HG03045 (cell line): ENCODE results near the gene CNIH3.
"Not testable (repeated sequence)": the region's sequence is repeated elsewhere in the genome, so short reads cannot be mapped to it uniquely, and the experiment has no call there.

Source experiments
- ATAC-seq: cut with Tn5 transposase; IDR thresholded peaks from one replicate; pipeline ENCODE4 v1.9.1; 2021; ENCODE audit warnings: mild to moderate bottlenecking, moderate library complexity; ENCODE audit not compliant: unreplicated experiment

The CNIH3 gene

GRCh38 chr1:224615861-224616755, at the start of gene CNIH3:
Gene CNIH3, plus strand, starts transcription at chr1:224616317. Its CDS starts 858 bp downstream, at chr1:224617175.
- no peak for ATAC-seq

DNA sequence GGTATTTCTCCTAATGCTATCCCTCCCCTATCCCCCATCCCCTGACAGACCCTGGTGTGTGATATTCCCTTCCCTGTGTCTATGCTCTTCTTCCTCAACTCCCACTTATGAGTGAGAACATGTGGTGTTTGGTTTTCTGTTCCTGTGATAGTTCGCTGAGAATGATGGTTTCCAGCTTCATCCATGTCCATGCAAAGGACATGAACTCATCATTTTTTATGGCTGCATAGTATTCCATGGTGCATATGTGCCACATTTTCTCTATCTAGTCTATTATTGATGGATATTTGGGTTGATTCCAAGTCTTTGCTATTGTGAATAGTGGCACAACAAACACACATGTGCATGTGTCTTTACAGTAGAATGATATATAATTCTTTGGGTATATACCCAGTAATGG, 49.6 kb upstream of the CNIH3 start:
- not testable (repeated sequence) for ATAC-seq

DNA sequence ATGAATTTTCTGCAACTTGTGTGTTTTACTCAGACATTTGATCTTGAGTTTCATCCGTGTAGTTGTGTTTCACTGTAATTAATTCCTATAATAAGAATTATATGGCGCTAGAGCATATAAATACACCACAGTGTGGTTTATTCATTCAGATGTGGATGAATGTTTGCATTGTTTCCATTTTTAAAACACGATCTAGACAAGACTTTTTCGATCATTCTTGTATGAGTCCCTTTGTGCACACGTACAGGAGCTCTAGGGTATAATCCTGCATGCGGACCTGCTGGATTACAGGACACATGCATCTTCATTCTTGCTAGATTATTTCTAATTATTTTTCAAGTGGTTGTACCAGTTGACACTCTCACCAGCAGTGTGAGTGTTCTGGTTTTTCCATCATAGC, 46.8 kb upstream of the CNIH3 start:
- no peak for ATAC-seq

DNA sequence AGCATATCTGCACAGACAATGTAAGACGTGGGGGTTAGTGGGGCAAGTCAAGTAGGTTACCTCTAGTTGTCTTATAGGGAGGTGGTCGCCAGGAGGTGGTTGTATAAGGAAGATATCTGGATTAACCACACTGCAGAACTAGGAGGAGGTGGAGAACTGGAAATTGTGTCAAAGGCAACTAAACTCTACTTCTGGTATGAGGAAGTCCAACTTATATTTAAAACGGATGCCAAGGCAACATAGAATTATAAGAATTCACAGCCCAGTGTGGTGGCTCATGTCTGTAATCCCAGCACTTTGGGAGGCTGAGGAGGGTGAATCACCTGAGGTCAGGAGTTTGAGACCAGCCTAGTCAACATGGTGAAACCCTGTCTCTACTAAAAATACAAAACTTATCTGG, 44.1 kb upstream of the CNIH3 start:
- ATAC-seq, result not testable (repeated sequence)

DNA sequence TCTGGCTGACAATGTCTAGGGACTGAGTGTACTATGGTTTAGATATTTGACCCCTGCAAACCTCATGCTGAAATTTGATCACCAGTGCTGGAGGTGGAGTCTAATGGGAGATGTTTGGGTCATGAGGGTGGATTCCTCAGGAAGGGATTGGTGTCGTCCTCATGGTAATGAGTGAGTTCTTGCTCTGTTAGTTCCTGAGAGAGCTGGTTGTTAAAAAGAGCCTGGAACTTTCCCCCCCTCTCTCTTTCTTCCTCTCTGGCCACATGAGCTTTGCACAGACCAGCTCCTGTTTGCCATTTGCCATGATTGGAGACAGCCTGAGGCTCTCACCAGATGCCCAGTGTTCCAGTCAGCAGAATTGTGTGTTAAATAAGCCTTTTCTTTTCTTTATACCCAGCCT, 36.6 kb upstream of the CNIH3 start:
- ATAC-seq, result no peak

DNA sequence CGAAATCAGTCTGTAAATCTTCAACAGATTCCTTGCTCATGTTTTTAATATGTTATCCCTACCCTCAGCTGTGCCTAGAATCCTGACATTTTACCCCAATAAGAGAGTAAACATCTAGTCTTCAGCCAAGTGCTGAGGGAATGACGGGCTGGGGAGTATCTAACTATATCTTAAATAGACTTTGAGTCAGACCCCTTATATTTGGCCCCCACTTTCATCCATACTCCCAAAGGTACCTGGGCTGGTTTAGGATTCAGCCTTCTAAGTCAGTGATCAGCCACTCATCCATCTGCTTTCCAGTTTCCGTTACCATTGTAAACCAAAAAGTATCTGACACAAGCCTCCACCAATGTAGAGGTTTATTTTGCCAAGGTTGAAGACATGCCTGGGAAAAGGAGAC, 36.1 kb upstream of the CNIH3 start:
- no peak for ATAC-seq

DNA sequence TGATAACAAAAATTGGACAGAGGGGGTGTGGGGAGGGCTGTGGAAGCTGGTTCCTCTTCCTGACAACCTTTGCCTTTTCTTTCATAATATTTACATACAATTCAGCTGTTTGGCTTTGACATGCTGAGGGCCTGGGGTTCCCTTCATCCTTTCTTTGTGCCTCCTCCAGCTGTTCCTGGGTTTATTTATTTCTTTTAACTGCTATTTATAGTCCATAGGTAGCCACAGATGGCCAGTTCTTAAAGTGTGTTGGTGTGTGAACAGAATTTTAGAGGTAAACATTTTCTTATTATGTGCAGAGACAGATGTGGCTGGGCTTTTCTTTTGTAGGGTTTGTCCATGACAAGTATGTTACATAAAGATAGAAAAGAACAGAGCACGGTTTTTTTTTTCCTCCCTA, 34.1 kb upstream of the CNIH3 start:
- ATAC-seq, result no peak

DNA sequence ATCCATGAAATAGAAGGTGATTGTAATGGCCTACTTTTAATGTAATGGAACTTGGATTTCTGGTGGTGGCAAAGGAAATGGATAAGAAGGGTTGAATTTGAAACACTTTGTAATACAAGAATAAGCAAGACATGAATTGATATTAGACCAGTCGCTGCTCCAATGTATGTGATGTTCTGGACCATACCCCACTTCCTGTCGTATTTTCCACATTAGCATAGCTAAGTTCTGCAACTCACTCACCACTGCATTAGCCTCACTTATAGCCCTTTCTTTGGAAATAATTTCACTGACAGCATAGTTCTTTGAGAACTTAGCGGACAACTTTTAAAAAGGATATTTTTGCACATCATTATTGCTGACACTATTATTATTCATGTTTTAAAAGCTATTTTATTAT, 32.3 kb upstream of the CNIH3 start:
- ATAC-seq, result no peak

DNA sequence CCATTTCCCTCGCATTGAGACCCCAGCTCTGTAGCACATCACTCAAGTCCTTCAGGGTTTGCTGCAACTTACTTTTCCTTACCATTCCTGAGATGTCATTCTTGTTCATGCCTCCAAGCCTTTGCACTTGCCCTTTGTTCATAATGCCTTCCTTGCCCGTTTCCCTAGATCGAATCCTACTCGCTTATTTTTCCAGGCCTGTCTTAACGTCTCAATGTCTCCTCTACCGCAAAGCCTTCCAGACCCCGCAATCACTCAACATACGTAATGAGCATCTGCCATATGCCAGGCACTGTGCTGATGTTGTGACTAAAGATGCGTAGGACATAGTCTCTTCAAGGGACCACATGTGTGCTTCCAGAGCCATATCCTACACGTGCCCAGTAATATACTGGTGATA, 31.1 kb upstream of the CNIH3 start:
- no peak for ATAC-seq

DNA sequence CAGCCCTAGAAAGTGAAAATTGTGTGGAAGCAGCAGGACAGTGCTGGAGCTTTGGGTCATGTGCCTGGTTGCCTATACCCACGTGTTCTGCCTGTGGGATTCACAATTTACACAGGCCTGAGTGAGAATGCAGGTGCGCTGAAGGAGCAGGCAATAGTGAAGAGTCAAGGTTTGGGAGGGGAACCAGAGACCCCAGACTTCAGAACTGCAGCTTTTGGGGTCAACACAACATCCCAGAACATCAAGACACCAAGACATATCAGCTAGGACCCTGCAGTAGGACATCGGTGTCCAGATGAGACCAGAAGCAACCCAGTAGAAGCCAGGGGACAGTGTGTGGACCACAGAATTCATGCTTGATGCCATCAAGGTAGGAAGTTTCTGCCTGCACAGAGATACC, 29.1 kb upstream of the CNIH3 start:
- ATAC-seq, result no peak

DNA sequence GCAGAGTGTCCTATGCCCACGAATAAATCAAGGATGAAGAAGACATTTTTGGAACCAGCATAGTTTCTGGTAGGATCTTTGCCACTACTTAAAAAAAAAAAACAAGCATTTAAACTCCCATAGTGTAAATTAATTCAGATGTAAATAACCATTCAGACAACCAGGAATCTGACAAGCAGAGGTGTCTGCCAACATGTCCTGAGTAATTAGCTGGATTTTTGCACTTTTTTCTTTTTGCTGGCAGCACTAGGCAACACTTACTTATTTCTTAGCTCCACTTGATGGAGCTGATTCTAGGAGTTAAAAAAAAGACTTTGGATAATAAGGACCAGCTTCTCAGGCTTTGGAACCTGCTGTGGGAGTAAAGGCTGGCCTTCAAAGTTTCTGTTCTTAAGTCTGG, 27.6 kb upstream of the CNIH3 start:
- ATAC-seq, result no peak

DNA sequence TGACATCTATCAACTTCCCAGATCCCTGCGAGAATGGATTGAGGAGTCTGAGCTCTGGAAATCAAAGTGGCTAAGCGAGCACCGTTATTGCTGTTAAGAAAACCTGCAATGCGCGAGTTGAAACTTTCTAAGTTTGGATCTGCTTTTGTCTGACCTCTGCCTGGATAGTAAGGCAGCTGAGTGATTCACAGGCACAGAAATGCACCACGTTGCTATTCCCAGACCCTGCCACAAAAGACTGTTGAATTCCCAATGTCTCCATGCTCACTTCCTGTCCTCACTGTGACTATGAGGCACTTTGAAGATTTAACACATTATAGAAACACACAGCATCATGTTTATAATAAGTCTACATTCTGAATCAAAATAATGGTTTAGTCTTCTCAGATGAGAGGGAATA, 27.1 kb upstream of the CNIH3 start:
- ATAC-seq, result no peak

DNA sequence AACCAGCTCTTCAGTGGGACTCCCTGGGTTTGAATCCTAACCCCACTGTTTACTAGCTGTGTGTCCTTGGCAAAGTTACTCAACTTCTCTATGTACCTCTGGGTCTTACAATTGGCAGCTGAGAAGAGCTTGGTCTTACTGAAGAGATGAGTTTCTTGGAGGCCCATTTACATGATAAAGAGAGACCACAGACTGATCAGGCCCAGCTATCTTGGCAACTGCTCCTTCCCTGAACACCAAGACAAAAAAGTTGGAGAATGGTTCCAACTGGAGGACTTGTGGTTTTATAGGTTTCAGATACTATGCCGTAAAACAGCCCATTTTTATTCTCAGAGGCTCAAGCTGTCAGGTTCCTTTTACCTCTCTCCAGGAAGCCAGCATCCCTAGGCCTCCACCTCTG, 24.8 kb upstream of the CNIH3 start:
- no peak for ATAC-seq

DNA sequence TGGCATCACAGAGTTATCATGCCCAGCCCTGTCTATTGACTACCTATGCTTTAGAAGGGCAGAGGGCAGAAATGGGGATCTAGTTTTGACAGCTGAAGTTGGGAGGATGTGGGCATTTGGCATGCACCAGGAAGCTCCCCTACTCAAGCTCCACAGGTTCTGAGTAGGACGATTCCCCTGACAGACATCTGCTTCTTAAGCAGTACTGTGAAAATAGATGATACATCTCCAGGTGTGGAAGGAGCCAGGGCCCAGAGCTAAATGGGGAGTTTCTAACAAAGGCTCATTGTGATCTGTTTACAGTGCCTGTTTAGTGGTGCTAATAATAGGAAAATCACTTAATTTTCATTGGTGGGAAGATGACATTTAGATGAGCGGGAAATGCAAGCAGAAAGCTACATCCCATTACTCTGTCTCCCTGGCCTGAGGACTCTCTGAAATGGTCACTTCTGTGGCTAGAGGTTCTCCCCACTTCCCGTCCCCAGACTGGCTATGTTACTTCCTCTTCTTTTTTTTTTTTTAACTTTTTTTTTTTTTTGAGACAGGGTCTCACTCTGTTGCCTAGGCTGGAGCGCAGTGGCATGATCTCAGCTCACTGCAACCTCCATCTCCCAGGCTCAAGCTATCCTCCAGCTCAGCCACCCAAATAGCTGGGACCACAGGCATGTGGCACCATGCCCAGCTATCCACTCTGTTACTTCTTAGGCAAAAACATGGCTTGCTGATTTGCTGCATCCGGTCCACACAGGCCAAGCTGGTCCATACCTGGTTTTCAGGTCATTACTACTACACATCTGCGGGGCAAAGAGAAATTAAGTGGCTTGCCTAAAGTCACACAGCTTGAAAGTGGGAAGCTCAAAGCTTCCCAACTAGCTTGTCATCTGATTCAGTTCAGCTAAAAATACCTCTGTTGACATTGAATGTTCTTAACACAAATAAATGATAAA, 23.2 kb upstream of the CNIH3 start:
- no peak for ATAC-seq

DNA sequence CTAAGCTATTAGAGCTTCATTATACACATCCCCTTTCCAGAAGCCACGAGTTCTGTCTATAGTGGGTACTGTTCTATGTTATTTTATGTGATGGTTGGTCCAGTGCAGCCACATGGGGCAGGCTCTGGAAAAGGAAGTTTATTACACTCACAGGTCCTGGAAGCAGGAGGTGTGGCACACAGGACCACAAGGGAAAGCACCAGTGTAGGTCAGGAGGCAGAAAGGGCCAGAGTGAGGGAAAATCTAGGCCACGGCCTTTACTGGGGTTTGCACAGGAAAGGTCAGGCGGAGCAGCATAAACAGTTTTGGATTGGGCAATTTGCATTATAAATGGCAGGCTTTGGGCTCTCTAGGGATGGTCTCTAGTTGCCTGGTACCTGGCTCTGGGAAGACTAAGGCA, 21.8 kb upstream of the CNIH3 start:
- ATAC-seq, result no peak

- no peak for ATAC-seq
Observed at GRCh38 chr1:224594851-224595250, 21.3 kb upstream of the CNIH3 start.

GRCh38 chr1:224605482-224606181, 10.5 kb upstream of the CNIH3 start:
- ATAC-seq, result no peak

- ATAC-seq, result no peak
Observed at GRCh38 chr1:224607188-224608148, 8.6 kb upstream of the CNIH3 start.

- ATAC-seq, result no peak
Observed at GRCh38 chr1:224609333-224609732, 6.8 kb upstream of the CNIH3 start.

DNA sequence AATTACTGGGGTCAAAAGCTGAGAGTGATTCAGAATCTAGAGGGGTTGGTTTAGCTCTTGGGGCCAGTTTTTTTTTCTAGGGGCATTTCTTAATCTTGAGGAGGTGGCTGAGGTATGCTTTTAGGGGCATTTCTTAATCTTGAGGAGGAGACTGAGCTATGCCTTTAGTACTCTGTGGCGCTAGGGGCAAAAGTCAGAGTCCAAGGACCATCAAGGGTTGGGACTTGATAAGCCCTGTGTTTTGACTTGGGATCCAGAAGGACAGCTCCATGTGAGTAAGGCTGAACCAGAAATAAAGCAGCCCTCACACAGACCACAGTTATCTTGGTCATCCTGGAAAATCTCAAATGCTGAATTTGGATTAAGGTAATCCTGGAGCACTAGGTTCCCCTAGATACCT, 3.9 kb upstream of the CNIH3 start:
- ATAC-seq, result no peak
